Bronchial epithelial cell (primary cell): ENCODE measurements around the gene KRI1. TPM values are rescaled to one million over a fixed set of nuclear protein-coding genes. Genes with fewer than 3 reads are reported as not detected.

Experiments used
- DNase-seq: peaks from one replicate; pipeline ENCODE4 v3.0.0-alpha.2; 2010; ENCODE audit warnings: low read depth
- FAIRE-seq: peaks from 2 replicates; lab custom pipeline; 2011; peaks lifted over from hg19 to GRCh38; lab: Jason Lieb, UNC
- H3K27me3 ChIP-seq: 2 replicates; pipeline ENCODE4 v1.5.1; 2011; ENCODE audit warnings: low read length; ENCODE audit not compliant: control insufficient read depth, insufficient read depth
- H3K36me3 ChIP-seq: 2 replicates; pipeline ENCODE4 v1.5.1; 2011; ENCODE audit warnings: low read length; ENCODE audit not compliant: control insufficient read depth, insufficient read depth
- H3K4me3 ChIP-seq: 2 replicates; pipeline ENCODE4 v1.5.1; 2011; ENCODE audit warnings: mild to moderate bottlenecking, low read depth, low read length, control low read depth
- total RNA-seq: library from RNA; depleted of rRNA; stranded (reverse); fragments of >200 nt; gene quantifications from 2 replicates; pipeline ENCODE4 v1.2.1, GENCODE V29; 2014
- TF ChIP-seq, protein P1 (sequence below): IDR thresholded peaks from 2 replicates; pipeline ENCODE4 v1.5.1; 2011; ENCODE audit warnings: mild to moderate bottlenecking, moderate library complexity, low read length, control low read depth, inconsistent platforms; ENCODE audit not compliant: insufficient read depth, severe bottlenecking

The KRI1 gene
- total RNA-seq, 1 donor from 2014 or later, result 8.2 TPM

DNA sequence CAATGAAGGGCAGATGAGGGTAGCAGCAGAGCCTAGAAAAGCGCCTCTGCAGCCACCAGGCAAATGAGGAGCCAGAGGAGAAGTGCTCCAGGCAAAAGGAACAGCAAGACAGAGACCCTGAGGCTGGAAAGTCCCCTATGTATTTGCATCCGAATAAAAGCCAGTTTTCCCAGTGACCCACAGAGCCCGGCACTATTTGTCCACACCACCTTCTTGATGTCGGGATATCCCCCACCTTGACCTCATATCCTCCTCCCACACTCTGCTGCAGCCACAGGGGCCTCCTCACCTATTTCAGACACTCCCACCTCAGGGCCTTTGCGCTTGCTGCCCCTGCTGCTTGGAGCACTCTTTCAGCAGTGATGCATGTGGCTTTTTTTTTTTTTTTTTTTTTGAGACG, 15.5 kb downstream of the KRI1 start:
- TF ChIP-seq, protein P1, sequence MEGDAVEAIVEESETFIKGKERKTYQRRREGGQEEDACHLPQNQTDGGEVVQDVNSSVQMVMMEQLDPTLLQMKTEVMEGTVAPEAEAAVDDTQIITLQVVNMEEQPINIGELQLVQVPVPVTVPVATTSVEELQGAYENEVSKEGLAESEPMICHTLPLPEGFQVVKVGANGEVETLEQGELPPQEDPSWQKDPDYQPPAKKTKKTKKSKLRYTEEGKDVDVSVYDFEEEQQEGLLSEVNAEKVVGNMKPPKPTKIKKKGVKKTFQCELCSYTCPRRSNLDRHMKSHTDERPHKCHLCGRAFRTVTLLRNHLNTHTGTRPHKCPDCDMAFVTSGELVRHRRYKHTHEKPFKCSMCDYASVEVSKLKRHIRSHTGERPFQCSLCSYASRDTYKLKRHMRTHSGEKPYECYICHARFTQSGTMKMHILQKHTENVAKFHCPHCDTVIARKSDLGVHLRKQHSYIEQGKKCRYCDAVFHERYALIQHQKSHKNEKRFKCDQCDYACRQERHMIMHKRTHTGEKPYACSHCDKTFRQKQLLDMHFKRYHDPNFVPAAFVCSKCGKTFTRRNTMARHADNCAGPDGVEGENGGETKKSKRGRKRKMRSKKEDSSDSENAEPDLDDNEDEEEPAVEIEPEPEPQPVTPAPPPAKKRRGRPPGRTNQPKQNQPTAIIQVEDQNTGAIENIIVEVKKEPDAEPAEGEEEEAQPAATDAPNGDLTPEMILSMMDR, result no peak
- FAIRE-seq, result no peak
- H3K36me3 ChIP-seq, result peaks cover 32% of the 10 kb centered on the region
- no peaks in the 10 kb centered on the region for H3K27me3 ChIP-seq
- no peak for DNase-seq
- H3K4me3 ChIP-seq, result no peak overlapping the region

DNA sequence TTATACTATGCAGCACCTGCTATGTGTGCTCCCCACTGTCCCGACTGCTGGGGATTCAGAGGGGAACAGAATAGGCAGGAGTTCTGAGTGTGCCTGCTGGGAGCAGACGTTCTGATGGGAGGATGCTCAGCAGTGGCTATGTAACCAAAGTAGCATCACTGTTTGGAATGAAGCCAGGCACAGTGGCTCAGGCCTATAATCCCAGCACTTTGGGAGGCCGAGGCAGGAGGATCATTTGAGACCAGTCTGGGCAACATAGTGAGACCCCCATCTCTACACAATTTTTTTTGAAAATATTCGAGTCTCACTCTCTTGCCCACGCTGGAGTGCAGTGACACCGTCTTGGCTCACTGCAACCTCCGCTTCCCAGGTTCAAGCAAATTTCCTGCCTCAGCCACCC, 16.1 kb downstream of the KRI1 start:
- Histone ChIP-seq H3K4me3 (no peak overlapping the region), H3K27me3 (no peaks in the 10 kb centered on the region), H3K36me3 (peaks cover 33% of the 10 kb centered on the region)
- TF ChIP-seq, protein P1, result no peak
- FAIRE-seq (no peak), DNase-seq (no peak)

DNA sequence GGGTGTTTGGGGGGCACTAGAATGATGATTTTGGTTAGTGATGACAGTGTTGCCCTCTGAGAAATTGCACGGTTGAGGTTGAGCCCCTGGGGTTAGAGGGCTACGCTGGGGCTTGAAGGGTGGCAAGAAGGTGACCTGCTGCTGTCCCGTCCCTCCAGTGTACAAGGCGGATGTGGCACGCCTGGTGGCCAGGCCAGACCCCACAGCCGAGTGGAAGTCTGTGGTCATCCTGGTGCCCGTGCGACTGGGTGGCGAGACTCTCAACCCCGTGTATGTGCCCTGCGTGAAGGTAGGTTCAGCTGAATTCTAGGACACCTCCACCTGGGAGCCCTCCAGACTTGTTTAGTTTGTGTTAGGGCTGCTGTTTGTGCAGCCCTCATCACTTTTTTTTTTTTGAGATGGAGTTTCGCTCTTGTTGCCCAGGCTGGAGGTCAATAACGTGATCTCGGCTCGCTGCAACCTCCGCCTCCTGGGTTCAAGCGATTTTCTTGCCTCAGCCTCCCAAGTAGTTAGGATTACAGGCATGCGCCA, 17.0 kb downstream of the KRI1 start:
- Histone ChIP-seq H3K4me3 (no peak overlapping the region), H3K27me3 (no peaks in the 10 kb centered on the region), H3K36me3 (peaks cover 34% of the 10 kb centered on the region)
- FAIRE-seq (no peak), DNase-seq (no peak)
- TF ChIP-seq, protein P1, result no peak

DNA sequence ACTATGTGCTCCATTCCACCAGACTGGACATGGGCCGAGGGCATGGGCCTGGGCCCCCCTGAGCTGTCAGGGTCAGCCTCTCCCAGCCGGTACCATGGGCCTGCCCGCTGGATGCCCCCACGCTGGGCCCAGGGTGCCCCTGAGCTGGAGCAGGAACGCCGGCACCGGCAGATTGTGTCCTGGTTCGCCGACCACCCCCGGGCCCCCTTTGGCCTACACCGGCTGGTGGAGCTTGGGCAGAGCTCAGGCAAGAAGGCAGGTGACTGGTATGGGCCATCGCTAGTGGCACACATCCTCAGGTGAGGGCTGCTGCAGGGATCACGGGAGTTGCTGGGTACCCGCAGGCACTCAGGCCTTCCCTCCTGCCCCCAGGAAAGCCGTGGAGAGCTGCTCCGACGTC, 19.0 kb downstream of the KRI1 start:
- FAIRE-seq (no peak), DNase-seq (no peak)
- Histone ChIP-seq H3K36me3 (peaks cover 25% of the 10 kb centered on the region), H3K4me3 (no peak overlapping the region), H3K27me3 (no peaks in the 10 kb centered on the region)
- TF ChIP-seq, protein P1, result no peak

DNA sequence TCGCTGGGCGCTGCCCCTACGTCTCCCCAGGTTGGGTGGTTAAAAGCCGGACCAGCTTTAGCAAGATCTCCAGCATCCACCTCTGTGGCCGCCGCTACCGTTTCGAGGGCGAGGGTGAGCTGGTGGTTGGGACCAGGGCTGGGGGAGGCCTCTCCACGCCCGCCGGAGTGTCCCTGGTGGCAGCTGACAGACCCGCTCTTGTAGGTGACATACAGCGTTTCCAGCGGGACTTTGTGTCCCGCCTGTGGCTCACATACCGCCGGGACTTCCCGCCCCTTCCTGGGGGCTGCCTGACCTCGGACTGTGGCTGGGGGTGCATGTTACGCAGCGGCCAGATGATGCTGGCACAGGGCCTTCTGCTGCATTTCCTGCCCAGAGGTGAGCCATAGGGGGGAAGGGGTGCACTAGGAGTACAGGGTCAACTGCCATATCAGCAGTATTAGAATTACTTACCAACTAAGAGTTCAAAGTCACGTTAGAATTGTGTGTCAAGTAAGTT, 21.0 kb downstream of the KRI1 start:
- no peak for DNase-seq
- Histone ChIP-seq H3K27me3 (no peaks in the 10 kb centered on the region), H3K36me3 (peaks cover 21% of the 10 kb centered on the region), H3K4me3 (peak overlapping the region; percentile 48)
- TF ChIP-seq, protein P1, result no peak
- no peak for FAIRE-seq

DNA sequence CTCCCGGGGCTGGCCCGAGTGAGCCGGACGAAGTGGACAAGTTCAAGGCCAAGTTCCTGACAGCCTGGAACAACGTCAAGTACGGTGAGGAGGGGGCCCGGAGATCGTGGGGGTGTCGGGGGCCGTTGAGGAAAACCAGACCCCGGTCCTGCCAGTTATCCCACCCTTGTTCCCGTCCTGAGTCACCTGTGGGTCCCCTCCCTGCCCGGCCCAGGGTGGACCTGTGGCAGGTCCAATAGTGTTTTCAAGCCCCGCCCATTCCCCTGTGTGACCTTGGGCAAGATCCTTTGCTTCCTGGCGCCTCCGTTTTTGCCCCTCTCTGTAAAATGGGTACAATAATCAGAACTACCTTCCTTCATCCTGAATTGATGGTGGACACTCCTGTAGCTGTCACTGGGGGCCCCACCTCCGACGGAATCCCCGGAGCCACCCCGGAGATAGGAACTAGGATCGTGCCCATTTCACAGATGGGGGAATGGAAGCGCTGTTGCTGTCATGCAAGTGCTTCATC, 21.5 kb downstream of the KRI1 start:
- TF ChIP-seq, protein P1, result no peak
- FAIRE-seq (no peak), DNase-seq (no peak)
- peak overlapping the region; percentile 48 for H3K4me3 ChIP-seq
- peaks cover 20% of the 10 kb centered on the region for H3K36me3 ChIP-seq
- no peaks in the 10 kb centered on the region for H3K27me3 ChIP-seq
